Measurements from ENCODE around the gene FOXJ3.

The FOXJ3 gene

DNA sequence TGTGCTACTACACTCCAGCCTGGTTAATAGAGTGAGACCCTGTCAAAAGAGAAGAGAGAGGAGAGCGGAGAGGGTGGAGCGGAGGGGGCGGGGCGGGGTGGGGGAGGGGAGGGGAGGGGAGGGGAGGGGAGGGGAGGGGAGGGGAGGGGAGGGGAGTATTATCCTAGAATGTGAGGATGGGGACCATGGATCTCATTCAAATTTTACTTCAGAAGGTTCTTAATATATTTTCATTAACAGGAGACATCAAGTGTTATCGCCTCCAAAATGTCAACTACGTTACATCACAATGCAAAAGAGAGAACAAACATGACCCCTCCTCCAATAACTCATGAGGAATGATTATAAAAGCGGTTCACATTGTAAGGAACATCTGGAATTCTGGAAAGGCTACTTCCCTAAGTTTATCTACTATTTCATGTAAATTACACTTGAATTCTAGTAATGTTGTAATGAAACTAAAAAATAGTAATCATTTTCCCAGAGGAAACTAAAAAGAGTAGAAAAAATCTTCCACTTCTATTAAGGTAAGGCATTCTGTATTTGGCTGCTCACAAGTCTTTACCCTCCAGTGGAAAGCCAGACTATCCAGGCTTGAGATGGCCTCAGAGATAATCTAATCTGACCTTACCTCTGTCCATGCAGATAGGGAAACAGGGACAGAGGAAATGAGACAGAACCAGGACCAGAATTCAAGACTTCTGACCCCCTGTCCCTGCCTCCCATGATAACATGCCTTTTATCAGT, 151.7 kb downstream of the FOXJ3 start:
- no peak for DNase-seq

DNA sequence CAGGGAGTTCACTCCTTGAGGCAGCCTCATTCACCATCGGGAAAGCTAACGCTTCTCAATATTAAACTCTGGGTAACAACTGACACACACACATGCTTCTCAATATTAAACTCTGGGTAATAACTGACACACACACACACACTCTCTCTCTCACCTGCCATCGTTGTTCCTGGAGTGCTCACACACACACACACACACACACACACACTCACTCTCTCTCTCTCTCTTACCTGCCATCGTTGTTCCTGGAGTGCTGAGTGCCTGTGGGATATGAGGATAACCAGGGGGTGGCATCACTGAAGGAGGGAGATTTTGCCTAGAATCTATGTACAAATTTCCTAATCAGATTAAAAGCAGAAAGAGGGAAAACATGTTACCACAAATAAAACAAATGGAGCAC, 153.3 kb downstream of the FOXJ3 start:
- DNase-seq, result no peak

DNA sequence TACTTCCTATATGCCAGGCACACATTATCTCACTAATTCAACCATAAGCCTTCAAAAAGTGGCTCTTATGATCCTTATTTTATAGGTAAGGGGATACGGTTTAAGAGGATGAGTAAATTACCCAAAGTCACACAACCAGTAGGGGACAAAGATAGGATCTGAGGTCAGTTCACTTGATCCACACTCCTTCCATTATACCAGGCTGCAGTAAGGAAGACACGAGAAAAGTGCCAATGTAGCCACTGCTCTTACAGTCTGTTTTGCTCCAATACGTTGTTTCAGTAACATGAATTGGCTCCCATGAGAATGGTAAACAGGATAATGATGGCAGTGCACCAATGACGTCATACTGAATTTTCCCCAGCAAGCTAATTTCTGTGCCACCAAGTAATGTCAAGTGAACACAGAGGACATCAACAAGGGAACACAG, 155.1 kb downstream of the FOXJ3 start:
- DNase-seq, result no peak

DNA sequence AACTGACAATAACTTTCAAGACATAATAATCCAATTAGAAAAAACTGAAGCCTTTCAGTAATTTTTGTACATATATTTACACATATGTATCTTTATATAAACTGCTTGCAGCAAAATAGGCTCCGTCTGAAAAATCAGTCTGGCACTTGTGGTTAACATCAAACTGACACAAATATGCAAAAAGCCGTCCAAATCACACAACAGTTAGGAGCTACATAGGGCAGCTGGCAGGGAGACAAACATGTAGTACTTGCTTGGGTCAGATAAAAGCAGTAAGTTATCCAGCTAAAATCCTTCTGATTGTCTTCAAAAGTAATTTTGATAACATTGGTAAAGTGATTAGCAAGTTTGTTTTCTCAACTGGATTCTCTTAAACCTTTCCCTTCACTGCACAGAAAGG, 155.8 kb downstream of the FOXJ3 start:
- no peak for DNase-seq

DNA sequence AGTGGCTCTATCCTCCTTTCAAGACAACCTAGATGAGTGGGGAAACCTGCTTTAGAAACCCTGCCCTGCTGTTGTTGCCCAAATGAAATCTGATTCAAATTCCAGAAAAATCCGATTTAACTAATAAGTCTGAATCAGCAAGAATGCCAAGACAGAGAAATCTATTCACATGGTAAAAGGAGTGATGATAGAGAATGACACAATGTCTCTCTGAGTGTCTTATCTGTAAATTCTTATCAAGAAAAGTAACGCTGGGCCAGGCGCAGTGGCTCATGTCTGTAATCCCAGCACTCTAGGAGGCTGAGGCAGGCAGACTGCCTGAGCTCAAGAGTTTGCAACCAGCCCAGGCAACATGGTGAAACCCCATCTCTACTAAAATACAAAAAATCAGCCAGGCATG, 156.8 kb downstream of the FOXJ3 start:
- no peak for DNase-seq

DNA sequence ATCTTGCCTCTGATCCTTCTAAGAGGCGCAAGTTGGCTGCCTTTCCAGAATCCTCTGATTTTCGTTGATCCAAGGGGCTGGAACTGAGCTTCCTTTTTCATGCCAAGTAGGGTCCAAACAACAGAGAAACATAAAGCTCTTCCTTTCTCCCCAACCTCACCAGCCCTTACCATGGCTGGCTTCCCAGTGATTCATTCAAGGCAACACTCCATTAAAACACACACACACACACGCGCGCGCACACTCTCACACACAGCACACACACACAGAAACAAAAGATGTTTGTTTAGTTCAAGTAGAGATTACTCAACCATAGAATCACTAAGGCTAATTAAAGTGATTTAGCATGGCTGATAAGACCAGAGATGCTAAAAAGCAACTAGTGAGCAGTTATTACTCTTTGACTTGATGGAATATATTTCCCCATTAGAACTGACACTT, 157.5 kb downstream of the FOXJ3 start:
- DNase-seq, result no peak

DNA sequence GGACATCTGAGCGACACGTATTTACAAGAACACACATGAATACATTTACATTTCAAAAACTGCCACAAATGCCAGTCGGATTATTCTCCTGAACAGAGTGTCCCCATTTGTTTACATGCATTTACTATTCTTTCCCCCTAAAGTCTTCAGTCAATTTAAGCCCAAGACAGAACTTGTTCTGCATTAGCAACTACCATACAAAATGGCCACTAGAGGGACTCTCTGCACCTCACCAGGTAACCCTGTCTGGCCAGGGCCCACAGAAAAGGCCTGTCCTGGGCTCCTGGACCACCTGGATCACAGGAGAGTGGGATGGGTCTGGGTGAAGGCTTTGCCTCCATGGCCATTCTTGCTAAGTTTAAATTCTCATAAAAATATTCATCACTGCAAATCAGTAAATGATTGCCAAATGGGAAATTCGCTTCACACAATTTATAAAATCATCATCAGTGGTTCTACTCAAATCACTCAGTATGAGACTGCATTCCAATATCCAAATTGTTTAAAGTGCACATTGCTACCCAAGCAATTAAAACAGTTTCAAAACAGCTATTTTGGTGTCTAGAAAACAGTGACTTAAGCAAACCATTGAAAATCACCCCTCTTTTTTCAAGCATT, 158.0 kb downstream of the FOXJ3 start:
- DNase-seq, result peak in 1 of 2 donors; percentile 20

DNA sequence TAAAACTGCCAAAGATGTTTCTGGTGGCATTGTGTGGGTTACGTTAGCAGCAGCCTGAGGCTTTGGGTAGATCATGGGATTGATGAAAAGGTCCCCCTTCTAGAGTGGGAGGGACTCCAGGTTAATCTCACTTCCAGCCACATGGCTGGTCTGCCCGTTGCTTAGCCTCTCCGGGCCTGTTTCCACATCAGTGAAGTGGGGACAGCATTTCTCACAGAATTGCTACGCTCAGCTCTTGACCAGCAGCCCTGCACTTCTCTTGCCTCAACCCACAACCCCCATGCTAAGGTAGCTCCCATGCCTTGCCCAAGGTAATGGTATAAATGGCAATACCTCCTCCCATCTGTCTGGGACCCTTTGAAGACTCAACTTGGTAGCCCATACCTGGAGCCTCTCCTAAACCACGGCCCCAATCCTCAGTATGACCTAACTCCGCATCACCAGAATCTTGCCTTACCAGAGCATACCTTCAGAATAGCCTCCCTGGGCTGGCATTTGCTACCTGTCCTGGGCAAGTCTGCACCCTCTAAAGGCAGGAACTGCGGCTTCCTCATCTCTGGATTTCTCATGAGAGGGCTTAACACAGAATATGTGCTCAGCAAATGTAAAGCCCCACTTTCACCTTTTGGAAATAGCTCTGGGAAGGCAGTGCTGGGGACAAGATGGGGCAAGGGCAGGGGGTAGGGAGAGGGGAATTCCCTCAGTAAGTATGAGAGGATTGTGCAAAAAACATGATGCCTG, 159.6 kb downstream of the FOXJ3 start:
- DNase-seq, result no peak

DNA sequence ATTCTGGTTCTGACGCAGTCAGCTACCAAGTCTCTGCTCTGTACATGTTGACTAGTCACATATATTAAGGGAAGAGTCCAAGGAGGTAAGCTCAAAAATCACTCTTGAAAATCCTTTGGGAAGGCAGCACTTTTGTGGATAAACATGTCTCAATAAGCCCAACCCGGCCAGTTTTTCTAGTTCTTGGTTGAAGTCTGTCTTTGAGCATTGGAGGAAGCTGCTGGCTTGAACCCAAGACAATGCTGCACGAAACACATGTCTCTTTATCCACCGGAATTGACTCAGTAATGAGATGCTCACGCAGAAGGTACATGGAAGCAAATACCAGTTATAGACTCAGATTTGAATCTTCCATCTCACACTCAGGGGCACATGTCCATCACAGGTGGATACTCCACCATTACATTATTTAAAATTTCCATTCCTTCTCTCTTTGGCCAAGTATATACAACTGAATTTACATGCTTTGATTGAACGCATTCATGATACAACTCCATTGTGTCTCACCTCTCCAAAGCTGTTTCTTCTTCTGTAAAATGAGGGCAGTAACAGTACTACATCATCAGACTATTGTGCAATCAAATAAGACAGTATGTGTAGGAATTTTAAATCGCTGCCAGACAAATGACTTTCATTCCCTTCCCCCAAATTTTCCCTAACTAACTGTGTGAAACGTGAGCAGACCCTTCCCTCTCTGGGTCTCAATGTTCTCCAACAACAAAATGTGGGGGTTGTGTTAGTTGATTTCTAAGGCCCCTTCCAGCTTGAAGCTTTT, 160.9 kb downstream of the FOXJ3 start:
- DNase-seq, result no peak

DNA sequence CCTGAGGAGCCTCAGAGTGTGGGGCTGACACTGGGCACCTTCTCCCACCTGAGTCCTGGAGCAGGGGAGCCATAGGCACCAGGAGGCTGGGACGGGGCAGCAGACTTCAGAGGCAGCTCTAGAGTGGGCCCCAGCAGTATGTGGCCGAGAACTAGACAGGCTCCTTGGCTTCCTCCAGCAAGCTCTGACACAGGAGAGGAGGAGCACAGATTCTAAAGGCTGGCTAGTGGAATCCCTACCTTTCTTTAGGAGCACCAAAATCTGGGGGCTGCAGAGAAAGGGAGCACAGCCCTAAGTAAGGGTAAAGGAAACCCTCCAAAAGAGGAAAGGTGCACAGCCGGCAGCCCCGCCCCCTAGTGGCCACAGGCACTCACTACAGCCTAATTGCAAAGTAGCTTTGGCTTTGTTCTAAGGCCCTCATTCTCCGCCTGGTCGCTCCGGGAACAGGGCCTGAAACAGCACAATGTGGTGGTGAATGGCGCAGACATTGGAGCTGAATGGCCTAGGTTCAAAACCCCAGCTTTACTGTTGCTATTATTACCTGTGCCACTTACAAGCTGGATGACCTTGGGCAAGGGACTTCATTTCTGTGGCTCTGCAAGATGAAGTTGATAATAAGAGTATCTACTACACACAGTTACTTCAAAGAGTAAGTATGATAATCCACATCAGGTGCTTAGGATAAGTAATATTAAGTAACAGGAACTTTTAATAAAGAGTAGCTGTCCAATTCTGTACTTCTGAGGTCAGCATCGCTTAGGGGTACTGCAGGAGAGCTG, 161.7 kb downstream of the FOXJ3 start:
- DNase-seq, result peak; percentile 19 to 28

DNA sequence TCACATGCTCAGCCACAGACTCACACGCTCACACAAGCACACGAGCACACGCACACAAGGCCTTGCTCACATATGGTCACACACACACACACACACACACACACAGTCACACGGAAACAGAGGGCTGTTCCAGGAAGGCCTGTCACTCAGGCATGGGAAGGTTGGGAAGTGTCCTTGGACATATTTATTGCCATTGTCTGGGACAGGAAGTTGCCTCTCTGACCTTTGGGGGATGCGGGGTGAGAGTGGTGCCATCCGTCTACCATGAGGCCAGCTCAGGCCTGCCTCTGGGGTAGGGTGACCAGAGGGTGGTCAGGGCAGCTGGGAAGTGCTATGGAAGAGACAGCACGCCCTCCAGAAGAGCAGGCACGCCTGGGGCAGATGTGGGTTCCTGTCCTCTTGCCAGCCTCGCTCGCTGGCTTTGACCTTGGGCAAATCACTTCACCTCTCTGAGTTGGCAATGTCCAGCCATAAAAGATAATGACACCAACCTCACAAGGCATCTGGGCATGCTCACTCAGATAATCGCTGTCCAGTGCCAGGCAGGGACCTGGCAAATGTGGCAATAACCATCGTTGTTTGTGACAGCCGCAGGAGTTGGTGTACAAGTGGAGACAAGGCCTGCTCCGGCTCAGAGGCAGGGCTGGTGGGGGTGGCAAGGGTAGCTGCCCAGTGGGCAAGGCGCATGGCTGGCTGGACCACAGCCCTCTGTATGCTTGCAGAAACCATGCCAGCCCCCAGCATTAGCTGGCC, 162.5 kb downstream of the FOXJ3 start:
- DNase-seq, result no peak

DNA sequence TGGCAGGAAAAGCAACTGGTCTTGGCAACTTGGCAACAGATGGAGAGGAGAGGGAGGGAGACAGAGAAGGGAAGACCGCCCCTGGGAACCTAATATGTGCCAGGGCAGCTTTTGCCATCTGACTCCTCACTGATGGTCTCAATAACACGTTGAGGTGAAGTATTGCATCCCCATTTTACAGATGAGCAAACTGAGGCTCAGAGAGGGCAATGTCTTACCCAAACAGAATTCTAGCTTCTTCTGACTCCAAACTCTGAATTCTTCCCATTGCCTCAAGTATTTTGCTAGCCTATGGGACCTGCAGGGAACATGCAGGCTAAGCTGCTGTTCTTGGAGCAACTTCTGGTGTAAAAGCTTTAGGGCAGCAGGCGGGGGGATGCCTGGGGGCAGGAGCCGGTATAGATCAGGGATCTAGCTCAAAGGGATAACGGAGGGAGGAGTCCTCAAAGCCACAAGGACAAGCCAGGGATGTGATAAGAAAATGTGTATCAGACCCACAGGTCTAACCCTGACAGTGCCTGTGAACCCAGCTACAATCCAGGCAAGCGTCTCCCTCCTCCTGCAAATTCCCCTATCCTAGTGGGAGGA, 163.3 kb downstream of the FOXJ3 start:
- DNase-seq, result no peak

DNA sequence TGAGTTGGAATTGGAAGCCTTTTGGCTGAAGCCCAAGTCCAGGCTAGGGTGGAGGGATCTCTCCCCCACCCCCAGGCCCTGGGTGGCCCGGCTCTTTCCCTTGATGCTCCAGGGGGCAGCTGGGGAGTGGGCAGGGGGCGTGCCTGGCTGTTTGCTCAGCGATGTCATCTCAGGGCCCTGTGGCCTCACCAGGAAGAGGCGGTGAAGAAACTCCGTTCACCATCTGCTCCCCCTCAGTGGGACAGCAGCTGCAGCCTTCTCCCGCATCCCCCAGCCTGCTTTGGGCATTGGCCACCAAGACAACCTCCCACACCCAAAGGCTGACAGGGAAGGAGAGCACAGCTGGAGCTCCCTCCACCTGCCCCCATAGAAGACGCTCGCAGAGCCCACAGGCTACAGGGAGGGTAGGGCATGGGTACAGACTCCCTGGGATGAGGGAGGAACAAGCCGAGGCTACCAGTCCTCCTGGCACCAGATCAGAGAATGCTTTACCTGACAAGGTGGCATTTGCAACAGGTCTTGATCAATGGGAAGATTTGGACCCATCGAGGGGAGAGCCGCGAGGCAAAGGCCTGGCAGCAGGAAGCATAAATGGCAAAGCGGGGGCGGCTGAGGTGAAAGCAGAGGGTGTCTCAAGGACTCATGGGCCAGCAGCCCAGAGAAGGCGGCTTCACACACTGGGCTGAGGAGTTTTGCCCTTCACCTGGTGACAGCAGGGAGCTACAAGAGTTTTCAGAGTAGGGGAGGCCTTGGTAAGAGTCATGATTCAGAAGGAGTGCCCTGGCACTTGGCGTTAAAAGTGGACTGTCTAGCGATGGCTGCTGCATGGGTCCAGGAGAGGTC, 164.0 kb downstream of the FOXJ3 start:
- DNase-seq, result no peak

DNA sequence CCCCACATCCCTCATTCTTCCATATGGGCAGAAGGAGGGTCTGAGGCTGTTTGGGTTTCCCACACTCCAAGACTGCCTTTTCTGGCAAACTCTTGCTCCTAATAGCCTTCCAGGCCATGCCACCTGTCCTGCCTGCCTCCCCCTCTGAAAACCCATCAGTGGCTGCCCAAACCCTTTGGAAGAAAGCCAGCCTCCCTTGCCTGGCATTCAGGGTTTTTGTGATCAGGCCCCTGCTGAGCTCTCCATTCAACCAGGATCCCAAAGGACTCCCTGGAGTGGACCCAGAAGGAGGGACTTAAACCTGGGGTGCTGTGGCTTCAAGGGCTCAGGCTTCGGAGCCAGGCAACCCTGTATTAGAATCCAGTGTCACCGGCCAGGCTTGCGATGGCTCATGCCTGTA, 166.3 kb downstream of the FOXJ3 start:
- DNase-seq, result no peak

DNA sequence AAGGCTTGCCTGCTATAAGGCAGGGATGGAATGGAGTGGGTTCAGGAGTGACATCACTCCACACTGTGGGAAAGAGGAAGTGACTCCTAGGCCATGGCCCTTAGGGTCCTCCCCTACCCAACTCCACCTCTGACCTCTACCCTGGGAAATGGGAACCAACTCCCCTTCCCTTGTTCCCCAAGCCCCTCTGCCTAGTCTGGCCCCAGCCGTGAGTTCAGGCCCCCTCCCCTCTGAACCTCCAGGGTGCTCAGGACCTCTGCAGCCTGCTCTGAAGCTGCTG, 166.7 kb downstream of the FOXJ3 start:
- DNase-seq, result no peak

DNA sequence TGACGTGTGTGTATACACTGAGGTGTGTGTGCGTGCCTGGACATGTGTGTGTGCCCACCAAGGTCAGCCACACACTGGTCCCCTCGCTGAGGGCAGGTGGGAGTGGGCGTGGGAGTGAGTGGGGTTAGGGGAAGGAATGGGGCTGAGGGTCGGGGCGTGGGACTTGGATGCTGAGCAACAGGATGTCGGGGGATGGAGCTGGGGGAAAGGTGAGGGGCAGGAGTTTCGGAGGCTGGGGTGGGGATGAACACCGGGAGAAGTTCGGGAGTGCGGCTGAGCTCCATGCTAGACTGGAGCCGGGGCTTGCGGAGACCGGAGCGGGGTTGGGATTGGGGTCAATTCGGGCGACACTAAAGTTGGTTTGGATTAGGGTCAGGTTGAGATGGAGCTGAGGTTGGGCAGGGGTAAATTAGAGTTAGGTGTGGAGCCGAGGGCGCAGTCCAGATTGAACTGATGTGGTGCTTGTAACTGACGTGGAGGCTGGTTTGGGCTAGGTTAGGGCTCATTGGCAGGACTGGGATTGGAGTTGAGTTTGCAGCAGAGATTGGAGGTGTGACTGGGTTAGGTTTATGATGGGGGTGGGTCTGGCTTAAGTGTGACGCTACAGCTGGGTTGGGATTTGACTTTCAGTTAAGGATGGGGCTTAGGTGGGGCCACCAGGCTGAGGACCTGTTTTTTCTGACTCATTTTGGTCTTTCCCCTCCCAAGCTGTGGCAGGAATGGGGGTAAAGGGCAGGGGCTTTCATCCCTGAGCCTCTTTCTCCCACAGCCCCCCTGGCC, 167.2 kb downstream of the FOXJ3 start:
- DNase-seq, result no peak

DNA sequence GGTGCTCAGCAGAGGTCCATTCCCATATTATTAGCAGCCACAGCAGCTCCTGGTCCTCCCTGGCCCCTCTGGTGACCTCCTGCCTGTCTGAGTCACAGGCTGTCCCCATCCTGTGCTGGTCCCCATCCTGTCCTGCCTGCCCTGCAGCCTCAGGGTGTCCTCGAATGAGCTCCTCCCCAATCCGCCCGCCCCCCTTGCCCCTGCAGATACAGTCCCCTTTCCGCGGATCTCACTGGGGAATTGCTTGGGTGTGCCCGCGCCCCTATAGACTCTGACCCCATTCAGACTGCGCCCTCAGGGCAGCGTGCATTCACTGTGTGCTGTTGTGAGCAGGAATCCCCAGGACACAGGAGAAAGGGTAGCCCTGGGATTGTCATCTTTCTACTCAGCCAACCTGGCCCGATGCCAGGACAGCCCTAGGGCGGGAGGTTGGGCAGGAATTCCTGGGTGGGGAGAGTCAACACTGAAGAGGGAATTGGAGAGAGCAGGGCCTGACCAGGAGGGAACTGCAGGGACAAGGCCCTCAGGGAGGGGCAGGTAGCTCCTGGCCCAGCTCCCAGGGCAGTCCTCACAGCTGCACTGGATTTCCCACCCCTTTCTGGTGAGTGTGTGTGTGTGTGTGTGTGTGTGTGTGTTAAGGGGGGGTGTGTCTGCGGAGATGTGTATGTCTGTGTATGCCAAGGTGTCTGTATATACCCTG, 169.4 kb downstream of the FOXJ3 start:
- DNase-seq, result no peak

DNA sequence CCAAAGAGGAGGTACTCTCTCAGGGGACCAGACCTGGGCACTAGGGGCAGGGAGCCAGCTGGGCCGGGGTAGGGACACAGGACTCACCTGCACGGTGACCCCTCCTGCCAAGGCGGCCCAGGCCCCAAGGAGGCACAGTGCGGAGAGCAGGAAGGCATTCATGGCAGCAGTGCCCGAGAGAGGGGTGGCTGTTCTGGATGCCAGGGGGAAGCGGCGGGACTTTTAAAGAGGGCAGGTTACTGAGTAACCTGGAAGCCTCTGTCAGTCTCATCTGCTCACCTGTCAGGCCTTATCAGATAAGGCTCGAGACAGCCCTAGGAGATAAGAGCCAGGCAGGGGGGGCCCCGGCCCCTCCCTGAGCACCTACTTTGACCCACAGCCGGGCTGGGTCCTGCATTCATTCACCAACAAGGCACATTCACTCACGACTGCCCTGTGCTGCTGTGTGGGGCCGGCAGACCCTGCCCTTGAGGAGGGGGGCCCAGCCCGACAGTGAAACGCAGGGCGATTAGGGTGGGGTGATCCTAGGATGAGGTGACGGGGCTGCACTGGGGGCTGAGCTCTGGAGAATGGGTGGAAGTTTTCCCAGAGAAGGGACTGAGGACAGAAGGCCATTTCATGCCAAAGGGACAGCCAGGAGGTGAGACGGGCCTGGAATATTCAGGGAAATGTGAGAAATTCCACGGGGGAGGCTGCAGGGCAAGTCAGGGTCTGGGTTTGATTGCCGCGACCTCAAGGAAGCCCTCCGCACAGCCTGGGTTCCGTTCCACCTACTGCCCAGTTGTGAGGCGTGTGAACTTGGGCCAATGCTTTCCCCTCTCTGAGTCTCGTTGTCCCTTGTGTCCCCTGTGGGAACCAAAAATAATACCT, 170.2 kb downstream of the FOXJ3 start, which contains the start of gene GUCA2A:
TSS of gene GUCA2A (minus strand) at position 195 of the 870 bp plus-strand sequence. CDS start at position 162, 33 bp downstream.
- DNase-seq, result no peak
